Heart left ventricle (tissue), 16 donors: Measurements from ENCODE around the gene PLCB2. TPM values are rescaled to one million over a fixed set of nuclear protein-coding genes. Genes with fewer than 3 reads are reported as not detected.

Experiments
- ATAC-seq, 4 donors: fragments of 200-7000 bp; cut with Tn5 transposase; one replicate each; pipeline ENCODE4 v1.9.1; 2020 to 2022; ENCODE audit warnings: moderate library complexity in 4 of 4, mild to moderate bottlenecking in 3 of 4, moderate number of reproducible peaks in 1 of 4
- DNase-seq, 5 donors: peaks; one replicate each; pipeline ENCODE4 v3.0.0-alpha.2; 2020
- H3K27ac ChIP-seq, 12 donors: fragments of 200-600 bp; sonication (generic) in 4 of 12; one replicate each; pipeline versions ENCODE4 v1.5.0 to v1.8.0; 2016 to 2022; ENCODE audit warnings: mild to moderate bottlenecking in 2 of 12
- H3K27me3 ChIP-seq, 9 donors: fragments of 200-600 bp; sonication (generic) in 2 of 9; one replicate each; pipeline versions ENCODE4 v1.5.1 to v1.8.0; 2016 to 2022; ENCODE audit warnings: mild to moderate bottlenecking in 3 of 9
- H3K36me3 ChIP-seq, 9 donors: fragments of 200-600 bp; sonication (generic) in 2 of 9; one replicate each; pipeline versions ENCODE4 v1.5.0 to v1.8.0; 2018 to 2022; ENCODE audit warnings: mild to moderate bottlenecking in 2 of 9
- H3K4me1 ChIP-seq, 12 donors: fragments of 200-600 bp; sonication (generic) in 4 of 12; one replicate each; pipeline versions ENCODE4 v1.5.0 to v1.8.0; 2016 to 2022; ENCODE audit warnings: mild to moderate bottlenecking in 3 of 12
- H3K4me3 ChIP-seq, 12 donors: fragments of 200-600 bp; sonication (generic) in 4 of 12; one replicate each; pipeline versions ENCODE4 v1.5.0 to v1.8.0; 2017 to 2022; ENCODE audit warnings: mild to moderate bottlenecking in 9 of 12, moderate library complexity in 4 of 12
- H3K9me3 ChIP-seq, 12 donors: fragments of 200-600 bp; sonication (generic) in 4 of 12; one replicate each; pipeline versions ENCODE4 v1.5.0 to v1.8.0; 2016 to 2022; ENCODE audit warnings: mild to moderate bottlenecking in 1 of 12
- POLR2A ChIP-seq, 2 donors: fragments of 450-650 bp; IDR thresholded peaks; one replicate each; pipeline ENCODE4 v1.6.1; 2017; ENCODE audit warnings: antibody characterized with exemption in 2 of 2, mild to moderate bottlenecking in 2 of 2, moderate library complexity in 2 of 2
- WGBS, 4 donors: extraction: QIAGEN DNeasy Blood & Tissue Kit in 2 of 4; methylation state at CpG; one replicate each; pipeline versions ENCODE4 v1.1.5 to v1.1.7; 2013 to 2018; 5-methylcytosine and 5-hydroxymethylcytosine counted together
- intact Hi-C, 10 donors: fragments of 100-400 bp; cut with DNase I; formaldehyde crosslinking; loops; one replicate each; pipeline versions ENCODE4 v1.11.1 to v1.14.2; 2022
- polyA plus RNA-seq, 2 donors: library from polyadenylated mRNA; stranded (reverse); fragments of 200-250 nt; gene quantifications; one replicate each; pipeline ENCODE4 v1.2.3, GENCODE V29; 2013
- total RNA-seq, 9 donors: library from RNA; depleted of rRNA in 2 of 9; stranded (reverse); fragments of >200 nt in 2 of 9; fragmentation: NEBNext Ultra II Directional in 3 of 9; extraction: Animal tissue kit (Norgen Biotek cat#: 25700) in 3 of 9; gene quantifications; one replicate each; pipeline versions ENCODE4 v1.1.0 to v1.2.4, GENCODE V29; 2016 to 2023
- TF ChIP-seq, protein P1 (sequence below), 12 donors: fragments of 200-600 bp; sonication (generic) in 4 of 12; IDR thresholded peaks; one replicate each; pipeline versions ENCODE4 v1.5.0 to v1.8.0; 2018 to 2022; ENCODE audit warnings: antibody characterized with exemption in 12 of 12, mild to moderate bottlenecking in 5 of 12
- donor health status: ischemic (EF 13 %, LVEDD 7.1; RV severe dilation, severe dysfunction).
- donor health status: healthy with polysubstance abuse.
- donor health status: DM: no; HTN: yes; CAD: no.
- donor health status: DM: no; HTN: no; CAD: no.
- donor health status: ischemic (EF 25% LVEDD 6.9; RV normal size, moderate dysfunction).
- donor health status: ischemic (EF 25% LVEDD 5.7; RV mildly dilated, moderate dysfunction).
- donor health status: healthy.
- donor health status: DM: yes; HTN: yes; CAD: no.
- donor health status: ischemic (EF 35%, LVEDD 5.7; RV mildly dilated, moderate dysfunction).
- donor health status: nonischemic (EF 11% LVEDD 7.7; RV severe dilation, severe dysfunction).
- donor health status: DM: yes; HTN: yes; CAD: no.
- donor health status: PGD.
- donor health status: ischemic (EF 29% LVEDD 5.4; RV normal size, mild dysfunction).
- donor health status: nonischemic (EF 23%, LVEDD 6.1; RV moderate dilation, normal function).

Gene PLCB2
- total and polyA plus RNA-seq, 11 donors: 1.6 to 46.2 (median 4.8) TPM

DNA sequence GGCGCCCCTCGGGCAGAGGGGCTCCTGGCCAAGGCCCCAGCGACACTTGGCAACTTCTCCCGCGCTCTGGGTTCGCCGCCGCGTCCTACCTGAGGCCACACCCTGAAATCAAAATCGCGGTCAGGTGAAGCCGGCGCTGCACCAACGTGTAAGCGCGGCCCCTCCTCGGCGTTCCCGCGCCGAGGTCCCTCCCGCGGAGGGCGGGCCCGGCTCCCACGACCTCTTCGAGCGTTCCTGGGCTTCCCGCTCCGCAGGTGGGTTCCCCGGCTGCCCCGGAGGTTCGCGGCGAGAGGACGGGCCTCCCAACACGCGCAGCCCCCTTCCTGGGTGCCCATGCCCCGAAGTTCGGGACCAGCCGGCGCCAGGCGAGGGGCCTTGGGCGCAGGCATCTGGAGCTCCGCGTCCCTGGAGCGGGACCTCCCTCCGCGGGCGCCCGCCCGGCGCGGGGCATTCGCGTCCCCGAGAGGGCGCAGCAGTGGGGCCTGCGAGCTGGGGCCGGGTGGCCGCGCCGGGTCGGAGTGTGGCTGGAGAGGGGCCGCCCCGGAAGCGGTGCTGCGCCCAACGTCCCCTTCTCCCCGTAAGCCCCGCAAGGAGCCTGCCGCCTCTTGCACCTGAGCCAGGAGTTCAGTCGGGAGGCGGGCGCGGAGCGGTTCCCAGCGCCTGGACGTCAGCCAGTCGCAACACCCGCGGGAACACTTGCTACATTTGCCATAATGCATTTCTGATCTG is 55.1 kb downstream of the PLCB2 start:
- Histone ChIP-seq H3K4me1 (peaks cover 0 to 36% (median 17%) of the 10 kb centered on the region in 12 donors), H3K9me3 (no peaks in the 10 kb centered on the region), H3K27ac (peak overlapping the region in 6 of 12 donors; percentile 8 to 64 (median 32)), H3K4me3 (peak overlapping the region; percentile 28 to 71 (median 56)), H3K27me3 (peaks cover 0 to 33% (median 3%) of the 10 kb centered on the region in 9 donors), H3K36me3 (no peaks in the 10 kb centered on the region)
- peak in 2 of 5 donors; percentile 49 to 67 for DNase-seq
- intact Hi-C loops: no loop called here
- TF ChIP-seq POLR2A (IDR thresholded peaks at IDR 0.05): no peak
- TF ChIP-seq, protein P1, sequence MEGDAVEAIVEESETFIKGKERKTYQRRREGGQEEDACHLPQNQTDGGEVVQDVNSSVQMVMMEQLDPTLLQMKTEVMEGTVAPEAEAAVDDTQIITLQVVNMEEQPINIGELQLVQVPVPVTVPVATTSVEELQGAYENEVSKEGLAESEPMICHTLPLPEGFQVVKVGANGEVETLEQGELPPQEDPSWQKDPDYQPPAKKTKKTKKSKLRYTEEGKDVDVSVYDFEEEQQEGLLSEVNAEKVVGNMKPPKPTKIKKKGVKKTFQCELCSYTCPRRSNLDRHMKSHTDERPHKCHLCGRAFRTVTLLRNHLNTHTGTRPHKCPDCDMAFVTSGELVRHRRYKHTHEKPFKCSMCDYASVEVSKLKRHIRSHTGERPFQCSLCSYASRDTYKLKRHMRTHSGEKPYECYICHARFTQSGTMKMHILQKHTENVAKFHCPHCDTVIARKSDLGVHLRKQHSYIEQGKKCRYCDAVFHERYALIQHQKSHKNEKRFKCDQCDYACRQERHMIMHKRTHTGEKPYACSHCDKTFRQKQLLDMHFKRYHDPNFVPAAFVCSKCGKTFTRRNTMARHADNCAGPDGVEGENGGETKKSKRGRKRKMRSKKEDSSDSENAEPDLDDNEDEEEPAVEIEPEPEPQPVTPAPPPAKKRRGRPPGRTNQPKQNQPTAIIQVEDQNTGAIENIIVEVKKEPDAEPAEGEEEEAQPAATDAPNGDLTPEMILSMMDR (IDR thresholded peaks at IDR 0.05): peak in 2 of 12 donors; percentile 13 to 15
- WGBS, 4 donors: 3 to 6% (median 4%) methylated on average over 23 to 82 of the region's 82 CpGs
- ATAC-seq: peak in 3 of 4 donors; percentile 13 to 66 (median 50)

- Histone ChIP-seq H3K36me3 (no peaks in the 10 kb centered on the region), H3K4me1 (peaks cover 0 to 36% (median 17%) of the 10 kb centered on the region in 12 donors), H3K4me3 (peak overlapping the region in 11 of 12 donors; percentile 45 to 71 (median 56)), H3K27ac (peak overlapping the region in 3 of 12 donors; percentile 48 to 64 (median 57)), H3K27me3 (peaks cover 0 to 33% (median 3%) of the 10 kb centered on the region in 9 donors), H3K9me3 (no peaks in the 10 kb centered on the region)
- TF ChIP-seq, protein P1 (IDR thresholded peaks at IDR 0.05): no peak
- no peak for TF ChIP-seq POLR2A (IDR thresholded peaks at IDR 0.05)
- intact Hi-C loops: no loop called here
- DNase-seq (peak in 1 of 5 donors; percentile 67), ATAC-seq (peak in 2 of 4 donors; percentile 9 to 11)
- WGBS, 4 donors: 44 to 64% (median 56%) methylated on average over 5 to 27 of the region's 27 CpGs
Measured at GRCh38 chr15:40252141-40252437, 55.6 kb downstream of the PLCB2 start.

- no peaks in the 10 kb centered on the region for H3K36me3 ChIP-seq
- DNase-seq (peak in 3 of 5 donors; percentile 35 to 62 (median 49)), ATAC-seq (peak; percentile 50 to 67 (median 60))
- WGBS, 4 donors: 78 to 83% (median 80%) methylated on average over 10 of the region's 10 CpGs
- H3K9me3 ChIP-seq: no peaks in the 10 kb centered on the region
- intact Hi-C loops: no loop called here
- peak overlapping the region in 2 of 12 donors; percentile 63 to 68 for H3K4me3 ChIP-seq
- peaks cover 0 to 36% (median 17%) of the 10 kb centered on the region in 12 donors for H3K4me1 ChIP-seq
- H3K27ac ChIP-seq: peak overlapping the region in 6 of 12 donors; percentile 24 to 64 (median 41)
- no peak for TF ChIP-seq POLR2A (IDR thresholded peaks at IDR 0.05)
- TF ChIP-seq, protein P1 (IDR thresholded peaks at IDR 0.05): no peak
- H3K27me3 ChIP-seq: peaks cover 0 to 33% (median 3%) of the 10 kb centered on the region in 9 donors
Measured at GRCh38 chr15:40251486-40252140, 56.1 kb downstream of the PLCB2 start.
